Measurements from ENCODE around the gene GDF11. TPM values are rescaled to one million over a fixed set of nuclear protein-coding genes. Genes with fewer than 3 reads are reported as not detected.
A peak's percentile ranks its signal among the peaks of the same experiment; 100 is the strongest.

The GDF11 gene
- total and polyA plus RNA-seq, 2 of the 4 experiments (the other 2 are of a cell fraction) = 2.7 to 12.9 TPM

DNA sequence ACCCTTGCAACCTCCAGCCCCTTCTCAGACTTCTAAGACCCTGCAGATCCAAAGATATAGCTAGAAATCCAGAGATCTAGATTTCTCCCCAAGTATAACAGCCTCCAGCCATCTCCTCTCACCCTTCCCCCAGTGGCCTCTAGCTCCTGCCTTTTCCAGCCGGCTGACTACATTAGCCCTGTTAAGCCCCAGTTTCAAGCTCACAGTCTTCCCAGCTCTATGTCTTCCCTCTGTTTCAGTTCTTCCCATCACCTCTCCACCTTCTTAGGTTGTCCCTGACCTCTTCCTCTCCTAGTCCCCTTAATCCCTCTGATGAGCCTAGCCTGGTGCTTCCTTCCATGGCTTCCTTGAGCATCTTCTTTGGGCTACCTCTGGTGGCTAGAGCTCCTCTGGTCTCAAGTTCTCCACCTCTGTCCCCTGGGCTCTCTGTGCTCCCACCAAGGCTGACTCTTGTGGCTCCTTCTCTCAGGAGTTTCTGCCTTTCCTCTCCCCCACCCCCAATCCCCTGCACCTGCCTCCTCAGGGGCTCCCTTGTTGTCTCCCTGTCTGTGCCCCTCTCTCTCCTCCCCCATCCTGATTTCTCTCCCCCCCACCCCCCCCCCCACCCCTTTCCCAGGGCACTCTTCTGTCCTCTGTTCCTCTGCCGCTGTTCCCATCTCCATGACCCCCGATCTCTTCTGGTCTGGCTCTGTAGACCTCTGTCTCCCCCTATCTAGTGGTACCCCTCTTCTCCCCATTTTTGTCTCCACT, 816 bp upstream of the GDF11 start:
- Histone ChIP-seq H2BK15ac (ENCODE audit: low read depth, low read length) (no peak overlapping the region), H4K91ac (ENCODE audit: insufficient read depth, low read depth, low read length) (peak overlapping the region; percentile 10; the same call in 1 of the 2 replicates), H3K9ac (ENCODE audit: low read depth, low read length) (peak overlapping the region; percentile 81), H2BK120ac (ENCODE audit: low read depth, low read length) (no peak overlapping the region), H3K9me3 (ENCODE audit: control insufficient read depth, insufficient read depth, low read length) (no peaks in the 10 kb centered on the region), H3K18ac (ENCODE audit: low read depth, low read length) (peak overlapping the region; percentile 7; the same call in 1 of the 2 replicates), H3K4me3 (ENCODE audit: insufficient read depth, low read depth, low read length) (peak overlapping the region; percentile 35), H2AK5ac (ENCODE audit: low read depth, low read length) (peak overlapping the region; percentile 63; the same call in 1 of the 2 replicates), H3K4ac (ENCODE audit: low read depth, low read length) (peak overlapping the region; percentile 72), H4K5ac (ENCODE audit: low read depth, low read length) (no peak overlapping the region), H3K27me3 (ENCODE audit: control insufficient read depth, insufficient read depth, low read length) (no peaks in the 10 kb centered on the region), H3K23ac (ENCODE audit: low read depth, low read length) (peak overlapping the region; percentile 67; the same call in 1 of the 2 replicates), H2BK20ac (ENCODE audit: low read depth, low read length) (no peak overlapping the region), H4K20me1 (ENCODE audit: insufficient read depth, low read length) (peaks cover 7% of the 10 kb centered on the region), H3K56ac (ENCODE audit: extremely low read depth, insufficient read depth, low read length) (peak overlapping the region; percentile 54; the same call in 1 of the 2 replicates), H4K8ac (ENCODE audit: low read depth in 2 of 2, low read length in 2 of 2) (peak overlapping the region; percentile 74 to 76; a peak in 2 of 4 replicates), H3K36me3 (ENCODE audit: control insufficient read depth, insufficient read depth, low read length) (no peaks in the 10 kb centered on the region), H2AFZ (replicated peaks; ENCODE audit: low read length, poor library complexity) (peak overlapping the region; percentile 89), H3K4me1 (ENCODE audit: control insufficient read depth, insufficient read depth, low read length) (peaks cover 21% of the 10 kb centered on the region), H2AK9ac (replicated peaks; ENCODE audit: low read depth, low read length, poor library complexity) (peak overlapping the region; percentile 87), H3K14ac (replicated peaks; ENCODE audit: low read depth, low read length) (peak overlapping the region; percentile 50), H3K9me1 (ENCODE audit: insufficient read depth, low read length) (peaks cover 9% of the 10 kb centered on the region; the same call in 1 of the 2 replicates), H3K27ac (ENCODE audit: insufficient read depth, low read length) (peak overlapping the region; percentile 48), H3K4me2 (ENCODE audit: low read depth, low read length) (peak overlapping the region; percentile 79), H2BK5ac (ENCODE audit: low read depth, low read length, poor library complexity, severe bottlenecking) (peak overlapping the region; percentile 5), H3K79me1 (ENCODE audit: low read depth in 1 of 2, low read length in 2 of 2) (peaks cover 2 to 28% of the 10 kb centered on the region in 2 experiments; a peak in 2 of 4 replicates)
- dilution Hi-C loops (cut with HindIII; ENCODE audit: low sequenced_read_pairs, unreplicated experiment) = no loop called here
- intact Hi-C loops (cut with micrococcal nuclease) = loop anchor here (5.0 kb wide), 2 partner anchors 75 to 190 kb away; partner anchors contain the start of genes DGKA, ORMDL2 and SARNP
- POLR2A ChIA-PET (ENCODE audit: unreplicated experiment) = no interaction called here
- no TSS peak for BruUV-seq (replicated peaks)
- no peak for DNase-seq
- 10% methylated on average over 2 of the region's 3 CpGs; no CpG with 5 or more reads in 1 of the 2 experiments for WGBS, 2 experiments (ENCODE audit: extremely low coverage in 2 of 2, insufficient read length in 1 of 2)
- ATAC-seq (ENCODE audit: low read depth) = no peak
- in situ Hi-C loops (cut with MboI; ENCODE audit: low sequenced_read_pairs) = no loop called here
- CTCF ChIA-PET = no interaction called here
- TF ChIP-seq MAZ (IDR thresholded peaks at IDR 0.05; ENCODE audit: borderline replicate concordance, low read depth, low read length) (no peak), MXI1 (IDR thresholded peaks at IDR 0.05; ENCODE audit: borderline replicate concordance, low read depth, low read length) (no peak), POLR2A (IDR thresholded peaks at IDR 0.05; ENCODE audit: low read depth, low read length) (no peak), MAFK (IDR thresholded peaks at IDR 0.05; ENCODE audit: low read depth, low read length) (no peak), SMC3 (IDR thresholded peaks at IDR 0.05; ENCODE audit: low read depth, low read length) (no peak), NFE2L2 (IDR thresholded peaks at IDR 0.05; ENCODE audit: low read depth, low read length) (no peak), RAD21 (IDR thresholded peaks at IDR 0.05; ENCODE audit: low read length) (no peak), CEBPB (IDR thresholded peaks at IDR 0.05; ENCODE audit: low read depth, low read length) (no peak), FOS (IDR thresholded peaks at IDR 0.05; ENCODE audit: low read depth, low read length) (no peak), RFX5 (IDR thresholded peaks at IDR 0.05; ENCODE audit: low read depth, low read length) (no peak), CHD1 (IDR thresholded peaks at IDR 0.05; ENCODE audit: low read depth, low read length) (no peak)
- TF ChIP-seq, protein P1, sequence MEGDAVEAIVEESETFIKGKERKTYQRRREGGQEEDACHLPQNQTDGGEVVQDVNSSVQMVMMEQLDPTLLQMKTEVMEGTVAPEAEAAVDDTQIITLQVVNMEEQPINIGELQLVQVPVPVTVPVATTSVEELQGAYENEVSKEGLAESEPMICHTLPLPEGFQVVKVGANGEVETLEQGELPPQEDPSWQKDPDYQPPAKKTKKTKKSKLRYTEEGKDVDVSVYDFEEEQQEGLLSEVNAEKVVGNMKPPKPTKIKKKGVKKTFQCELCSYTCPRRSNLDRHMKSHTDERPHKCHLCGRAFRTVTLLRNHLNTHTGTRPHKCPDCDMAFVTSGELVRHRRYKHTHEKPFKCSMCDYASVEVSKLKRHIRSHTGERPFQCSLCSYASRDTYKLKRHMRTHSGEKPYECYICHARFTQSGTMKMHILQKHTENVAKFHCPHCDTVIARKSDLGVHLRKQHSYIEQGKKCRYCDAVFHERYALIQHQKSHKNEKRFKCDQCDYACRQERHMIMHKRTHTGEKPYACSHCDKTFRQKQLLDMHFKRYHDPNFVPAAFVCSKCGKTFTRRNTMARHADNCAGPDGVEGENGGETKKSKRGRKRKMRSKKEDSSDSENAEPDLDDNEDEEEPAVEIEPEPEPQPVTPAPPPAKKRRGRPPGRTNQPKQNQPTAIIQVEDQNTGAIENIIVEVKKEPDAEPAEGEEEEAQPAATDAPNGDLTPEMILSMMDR (conservative IDR thresholded peaks at IDR 0.05; ENCODE audit: low read depth, low read length) = no peak
- TF ChIP-seq, protein P2, sequence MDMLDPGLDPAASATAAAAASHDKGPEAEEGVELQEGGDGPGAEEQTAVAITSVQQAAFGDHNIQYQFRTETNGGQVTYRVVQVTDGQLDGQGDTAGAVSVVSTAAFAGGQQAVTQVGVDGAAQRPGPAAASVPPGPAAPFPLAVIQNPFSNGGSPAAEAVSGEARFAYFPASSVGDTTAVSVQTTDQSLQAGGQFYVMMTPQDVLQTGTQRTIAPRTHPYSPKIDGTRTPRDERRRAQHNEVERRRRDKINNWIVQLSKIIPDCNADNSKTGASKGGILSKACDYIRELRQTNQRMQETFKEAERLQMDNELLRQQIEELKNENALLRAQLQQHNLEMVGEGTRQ (IDR thresholded peaks at IDR 0.05; ENCODE audit: low read depth, low read length) = no peak
- TF ChIP-seq, protein P3, sequence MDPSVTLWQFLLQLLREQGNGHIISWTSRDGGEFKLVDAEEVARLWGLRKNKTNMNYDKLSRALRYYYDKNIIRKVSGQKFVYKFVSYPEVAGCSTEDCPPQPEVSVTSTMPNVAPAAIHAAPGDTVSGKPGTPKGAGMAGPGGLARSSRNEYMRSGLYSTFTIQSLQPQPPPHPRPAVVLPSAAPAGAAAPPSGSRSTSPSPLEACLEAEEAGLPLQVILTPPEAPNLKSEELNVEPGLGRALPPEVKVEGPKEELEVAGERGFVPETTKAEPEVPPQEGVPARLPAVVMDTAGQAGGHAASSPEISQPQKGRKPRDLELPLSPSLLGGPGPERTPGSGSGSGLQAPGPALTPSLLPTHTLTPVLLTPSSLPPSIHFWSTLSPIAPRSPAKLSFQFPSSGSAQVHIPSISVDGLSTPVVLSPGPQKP (IDR thresholded peaks at IDR 0.05; ENCODE audit: borderline replicate concordance, low read depth, low read length) = no peak

Data from IMR-90 (cell line).